Measurements from ENCODE around the gene NECAB2. TPM values are rescaled to one million over a fixed set of nuclear protein-coding genes. Genes with fewer than 3 reads are reported as not detected.

The NECAB2 gene
- total and polyA plus RNA-seq, 2 experiments from 2014 or later: 1.6 to 5.1 TPM

- TF ChIP-seq, protein P1, sequence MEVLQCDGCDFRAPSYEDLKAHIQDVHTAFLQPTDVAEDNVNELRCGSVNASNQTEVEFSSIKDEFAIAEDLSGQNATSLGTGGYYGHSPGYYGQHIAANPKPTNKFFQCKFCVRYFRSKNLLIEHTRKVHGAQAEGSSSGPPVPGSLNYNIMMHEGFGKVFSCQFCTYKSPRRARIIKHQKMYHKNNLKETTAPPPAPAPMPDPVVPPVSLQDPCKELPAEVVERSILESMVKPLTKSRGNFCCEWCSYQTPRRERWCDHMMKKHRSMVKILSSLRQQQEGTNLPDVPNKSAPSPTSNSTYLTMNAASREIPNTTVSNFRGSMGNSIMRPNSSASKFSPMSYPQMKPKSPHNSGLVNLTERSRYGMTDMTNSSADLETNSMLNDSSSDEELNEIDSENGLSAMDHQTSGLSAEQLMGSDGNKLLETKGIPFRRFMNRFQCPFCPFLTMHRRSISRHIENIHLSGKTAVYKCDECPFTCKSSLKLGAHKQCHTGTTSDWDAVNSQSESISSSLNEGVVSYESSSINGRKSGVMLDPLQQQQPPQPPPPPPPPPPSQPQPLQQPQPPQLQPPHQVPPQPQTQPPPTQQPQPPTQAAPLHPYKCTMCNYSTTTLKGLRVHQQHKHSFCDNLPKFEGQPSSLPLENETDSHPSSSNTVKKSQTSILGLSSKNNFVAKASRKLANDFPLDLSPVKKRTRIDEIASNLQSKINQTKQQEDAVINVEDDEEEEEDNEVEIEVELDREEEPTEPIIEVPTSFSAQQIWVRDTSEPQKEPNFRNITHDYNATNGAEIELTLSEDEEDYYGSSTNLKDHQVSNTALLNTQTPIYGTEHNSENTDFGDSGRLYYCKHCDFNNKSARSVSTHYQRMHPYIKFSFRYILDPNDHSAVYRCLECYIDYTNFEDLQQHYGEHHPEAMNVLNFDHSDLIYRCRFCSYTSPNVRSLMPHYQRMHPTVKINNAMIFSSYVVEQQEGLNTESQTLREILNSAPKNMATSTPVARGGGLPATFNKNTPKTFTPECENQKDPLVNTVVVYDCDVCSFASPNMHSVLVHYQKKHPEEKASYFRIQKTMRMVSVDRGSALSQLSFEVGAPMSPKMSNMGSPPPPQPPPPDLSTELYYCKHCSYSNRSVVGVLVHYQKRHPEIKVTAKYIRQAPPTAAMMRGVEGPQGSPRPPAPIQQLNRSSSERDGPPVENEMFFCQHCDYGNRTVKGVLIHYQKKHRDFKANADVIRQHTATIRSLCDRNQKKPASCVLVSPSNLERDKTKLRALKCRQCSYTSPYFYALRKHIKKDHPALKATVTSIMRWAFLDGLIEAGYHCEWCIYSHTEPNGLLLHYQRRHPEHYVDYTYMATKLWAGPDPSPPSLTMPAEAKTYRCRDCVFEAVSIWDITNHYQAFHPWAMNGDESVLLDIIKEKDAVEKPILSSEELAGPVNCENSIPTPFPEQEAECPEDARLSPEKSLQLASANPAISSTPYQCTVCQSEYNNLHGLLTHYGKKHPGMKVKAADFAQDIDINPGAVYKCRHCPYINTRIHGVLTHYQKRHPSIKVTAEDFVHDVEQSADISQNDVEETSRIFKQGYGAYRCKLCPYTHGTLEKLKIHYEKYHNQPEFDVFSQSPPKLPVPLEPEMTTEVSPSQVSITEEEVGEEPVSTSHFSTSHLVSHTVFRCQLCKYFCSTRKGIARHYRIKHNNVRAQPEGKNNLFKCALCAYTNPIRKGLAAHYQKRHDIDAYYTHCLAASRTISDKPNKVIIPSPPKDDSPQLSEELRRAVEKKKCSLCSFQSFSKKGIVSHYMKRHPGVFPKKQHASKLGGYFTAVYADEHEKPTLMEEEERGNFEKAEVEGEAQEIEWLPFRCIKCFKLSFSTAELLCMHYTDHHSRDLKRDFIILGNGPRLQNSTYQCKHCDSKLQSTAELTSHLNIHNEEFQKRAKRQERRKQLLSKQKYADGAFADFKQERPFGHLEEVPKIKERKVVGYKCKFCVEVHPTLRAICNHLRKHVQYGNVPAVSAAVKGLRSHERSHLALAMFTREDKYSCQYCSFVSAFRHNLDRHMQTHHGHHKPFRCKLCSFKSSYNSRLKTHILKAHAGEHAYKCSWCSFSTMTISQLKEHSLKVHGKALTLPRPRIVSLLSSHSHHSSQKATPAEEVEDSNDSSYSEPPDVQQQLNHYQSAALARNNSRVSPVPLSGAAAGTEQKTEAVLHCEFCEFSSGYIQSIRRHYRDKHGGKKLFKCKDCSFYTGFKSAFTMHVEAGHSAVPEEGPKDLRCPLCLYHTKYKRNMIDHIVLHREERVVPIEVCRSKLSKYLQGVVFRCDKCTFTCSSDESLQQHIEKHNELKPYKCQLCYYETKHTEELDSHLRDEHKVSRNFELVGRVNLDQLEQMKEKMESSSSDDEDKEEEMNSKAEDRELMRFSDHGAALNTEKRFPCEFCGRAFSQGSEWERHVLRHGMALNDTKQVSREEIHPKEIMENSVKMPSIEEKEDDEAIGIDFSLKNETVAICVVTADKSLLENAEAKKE (CRISPR knock-in tag; IDR thresholded peaks at IDR 0.05): no peak
Measured at GRCh38 chr16:83957296-83957855, 10.7 kb upstream of the NECAB2 start (continued).

- no peak overlapping the region for H3K27ac Mint-ChIP-seq
- H3K36me3 Mint-ChIP-seq (ENCODE audit: low read depth): no peaks in the 10 kb centered on the region
- no peaks in the 10 kb centered on the region for H4K20me1 ChIP-seq (replicated peaks; ENCODE audit: insufficient read depth)
- H3K4me1 ChIP-seq (ENCODE audit: insufficient read depth): no peaks in the 10 kb centered on the region
- no peak overlapping the region for H3K4me3 ChIP-seq
- H3K4me1 Mint-ChIP-seq: peaks cover 9% of the 10 kb centered on the region
- H3K79me2 ChIP-seq (replicated peaks; ENCODE audit: insufficient read depth): no peaks in the 10 kb centered on the region
- no peak overlapping the region for H3K27ac ChIP-seq (ENCODE audit: low read depth)
- no peak overlapping the region for H3K4me2 ChIP-seq
- H3K27me3 Mint-ChIP-seq (ENCODE audit: insufficient read depth, low read depth, poor library complexity): no peaks in the 10 kb centered on the region
- H3F3A ChIP-seq (replicated peaks; ENCODE audit: low read depth): no peaks in the 10 kb centered on the region
- H3K4me3 Mint-ChIP-seq: no peak overlapping the region
- H3K9me2 ChIP-seq (ENCODE audit: insufficient read depth): no peaks in the 10 kb centered on the region
- no peaks in the 10 kb centered on the region for H3K36me3 ChIP-seq (ENCODE audit: insufficient read depth)
- no peak overlapping the region for H2AFZ ChIP-seq
- DNase-seq (ENCODE audit: low spot score) (no peak), ATAC-seq (no peak)
- H3K9me3 Mint-ChIP-seq: no peaks in the 10 kb centered on the region
- H3K27me3 ChIP-seq (ENCODE audit: insufficient read depth): no peaks in the 10 kb centered on the region
- TF ChIP-seq NANOG (IDR thresholded peaks at IDR 0.05; ENCODE audit: borderline replicate concordance): no peak
- TF ChIP-seq, protein P2, sequence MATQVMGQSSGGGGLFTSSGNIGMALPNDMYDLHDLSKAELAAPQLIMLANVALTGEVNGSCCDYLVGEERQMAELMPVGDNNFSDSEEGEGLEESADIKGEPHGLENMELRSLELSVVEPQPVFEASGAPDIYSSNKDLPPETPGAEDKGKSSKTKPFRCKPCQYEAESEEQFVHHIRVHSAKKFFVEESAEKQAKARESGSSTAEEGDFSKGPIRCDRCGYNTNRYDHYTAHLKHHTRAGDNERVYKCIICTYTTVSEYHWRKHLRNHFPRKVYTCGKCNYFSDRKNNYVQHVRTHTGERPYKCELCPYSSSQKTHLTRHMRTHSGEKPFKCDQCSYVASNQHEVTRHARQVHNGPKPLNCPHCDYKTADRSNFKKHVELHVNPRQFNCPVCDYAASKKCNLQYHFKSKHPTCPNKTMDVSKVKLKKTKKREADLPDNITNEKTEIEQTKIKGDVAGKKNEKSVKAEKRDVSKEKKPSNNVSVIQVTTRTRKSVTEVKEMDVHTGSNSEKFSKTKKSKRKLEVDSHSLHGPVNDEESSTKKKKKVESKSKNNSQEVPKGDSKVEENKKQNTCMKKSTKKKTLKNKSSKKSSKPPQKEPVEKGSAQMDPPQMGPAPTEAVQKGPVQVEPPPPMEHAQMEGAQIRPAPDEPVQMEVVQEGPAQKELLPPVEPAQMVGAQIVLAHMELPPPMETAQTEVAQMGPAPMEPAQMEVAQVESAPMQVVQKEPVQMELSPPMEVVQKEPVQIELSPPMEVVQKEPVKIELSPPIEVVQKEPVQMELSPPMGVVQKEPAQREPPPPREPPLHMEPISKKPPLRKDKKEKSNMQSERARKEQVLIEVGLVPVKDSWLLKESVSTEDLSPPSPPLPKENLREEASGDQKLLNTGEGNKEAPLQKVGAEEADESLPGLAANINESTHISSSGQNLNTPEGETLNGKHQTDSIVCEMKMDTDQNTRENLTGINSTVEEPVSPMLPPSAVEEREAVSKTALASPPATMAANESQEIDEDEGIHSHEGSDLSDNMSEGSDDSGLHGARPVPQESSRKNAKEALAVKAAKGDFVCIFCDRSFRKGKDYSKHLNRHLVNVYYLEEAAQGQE (IDR thresholded peaks at IDR 0.05; ENCODE audit: unreplicated experiment): no peak
- no peak for TF ChIP-seq JUNB (IDR thresholded peaks at IDR 0.05; ENCODE audit: unreplicated experiment)
- TF ChIP-seq EZH2 (IDR thresholded peaks at IDR 0.05; ENCODE audit: low read depth, unreplicated experiment): no peak
- TF ChIP-seq CREB1 (CRISPR knock-in tag; IDR thresholded peaks at IDR 0.05; ENCODE audit: low read depth): no peak
- no peak for TF ChIP-seq EZH2phosphoT487 (IDR thresholded peaks at IDR 0.05; ENCODE audit: unreplicated experiment)
- no peak for TF ChIP-seq STAT1 (IDR thresholded peaks at IDR 0.05; ENCODE audit: unreplicated experiment)
- TF ChIP-seq CTCF (conservative IDR thresholded peaks at IDR 0.05; ENCODE audit: low read depth in 2 of 2): no peak
- TF ChIP-seq ZNF331 (CRISPR knock-in tag; IDR thresholded peaks at IDR 0.05; ENCODE audit: low read depth): no peak
- no peak for TF ChIP-seq ZNF114 (CRISPR knock-in tag; IDR thresholded peaks at IDR 0.05)
- TF ChIP-seq, protein P3, sequence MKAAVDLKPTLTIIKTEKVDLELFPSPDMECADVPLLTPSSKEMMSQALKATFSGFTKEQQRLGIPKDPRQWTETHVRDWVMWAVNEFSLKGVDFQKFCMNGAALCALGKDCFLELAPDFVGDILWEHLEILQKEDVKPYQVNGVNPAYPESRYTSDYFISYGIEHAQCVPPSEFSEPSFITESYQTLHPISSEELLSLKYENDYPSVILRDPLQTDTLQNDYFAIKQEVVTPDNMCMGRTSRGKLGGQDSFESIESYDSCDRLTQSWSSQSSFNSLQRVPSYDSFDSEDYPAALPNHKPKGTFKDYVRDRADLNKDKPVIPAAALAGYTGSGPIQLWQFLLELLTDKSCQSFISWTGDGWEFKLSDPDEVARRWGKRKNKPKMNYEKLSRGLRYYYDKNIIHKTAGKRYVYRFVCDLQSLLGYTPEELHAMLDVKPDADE (IDR thresholded peaks at IDR 0.05): no peak
Measured at GRCh38 chr16:83958137-83958845, 9.8 kb upstream of the NECAB2 start.

All from GM23338 (cell line).